ENCODE measurements around the gene TLCD4. TPM values are rescaled to one million over a fixed set of nuclear protein-coding genes. Genes with fewer than 3 reads are reported as not detected.

Gene TLCD4
- total and polyA plus RNA-seq, 2 donors (not counting 1 experiment from before 2014, with no cell fraction given) = 0.55 to 1.3 TPM

DNA sequence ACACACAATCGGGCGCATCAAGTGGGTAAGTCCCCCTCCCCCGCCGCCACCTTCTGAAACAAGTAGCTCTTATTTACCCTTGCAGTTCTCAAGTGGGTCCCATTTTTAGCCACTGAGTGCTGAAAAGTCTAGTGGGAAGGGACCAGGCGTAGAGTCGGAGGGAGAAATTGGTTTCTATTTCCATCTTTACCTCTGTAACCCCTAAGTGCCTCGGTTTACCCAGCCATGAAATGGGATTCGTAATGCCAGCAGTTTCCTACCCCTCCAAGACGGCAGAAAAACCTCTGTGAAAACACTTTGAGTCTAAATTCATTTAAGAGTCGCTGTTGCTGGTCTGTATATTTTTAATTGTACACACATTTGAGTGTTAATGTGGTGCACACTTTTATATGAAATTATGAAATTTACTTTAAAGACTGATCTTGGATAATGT is 928 bp downstream of the TLCD4 start:
- H3K9me3 Mint-ChIP-seq (ENCODE audit: insufficient read depth) = no peaks in the 10 kb centered on the region
- Histone ChIP-seq H3K9me3 (ENCODE audit: control extremely low read depth in 1 of 3, control insufficient read depth in 2 of 3, insufficient read depth in 1 of 3, low read length in 2 of 3) (peaks cover 0 to 3% (median 0%) of the 10 kb centered on the region in 3 donors), H3K36me3 (replicated peaks in 1 of 2; ENCODE audit: control extremely low read depth in 1 of 2, control insufficient read depth in 1 of 2, extremely low read depth in 1 of 2, insufficient read depth in 2 of 2, low read length in 1 of 2) (no peaks in the 10 kb centered on the region), H2AFZ (ENCODE audit: insufficient read depth, low read depth, low read length, poor library complexity, severe bottlenecking) (peak overlapping the region; percentile 92), H3K4me3 (ENCODE audit: control extremely low read depth in 1 of 5, extremely low read depth in 1 of 5, insufficient read depth in 1 of 5, low read depth in 2 of 5, low read length in 4 of 5) (peak overlapping the region; percentile 2 to 88 (median 74)), H3K27me3 (replicated peaks in 1 of 4; ENCODE audit: control extremely low read depth in 1 of 4, control insufficient read depth in 3 of 4, insufficient read depth in 4 of 4, low read length in 3 of 4) (peaks cover 0 to 29% (median 18%) of the 10 kb centered on the region in 4 experiments), H3K27ac (ENCODE audit: low read length in 2 of 2) (no peak overlapping the region), H3K9ac (ENCODE audit: low read length) (peak overlapping the region; percentile 82), H3K79me2 (ENCODE audit: control insufficient read depth, insufficient read depth, low read length) (no peaks in the 10 kb centered on the region), H3K4me2 (replicated peaks; ENCODE audit: low read depth, low read length, poor library complexity, severe bottlenecking) (peak overlapping the region; percentile 94), H3K4me1 (ENCODE audit: control insufficient read depth in 2 of 2, insufficient read depth in 2 of 2, low read length in 2 of 2) (peaks cover 5 to 10% of the 10 kb centered on the region in 2 donors), H4K20me1 (ENCODE audit: control insufficient read depth, insufficient read depth, low read length, poor library complexity, severe bottlenecking) (no peaks in the 10 kb centered on the region)
- peaks cover 11% of the 10 kb centered on the region for H3K4me1 Mint-ChIP-seq
- ChIA-PET CTCF (interaction anchor here (0.7 to 4.4 kb wide), 6 partner anchors 10 to 115 kb away, joined by 3 to 36 read pairs (median 3); partner anchors contain the start of gene RWDD3), POLR2A (interaction anchor here (0.6 to 1.7 kb wide), 2 partner anchors 105 to 116 kb away, joined by 6 to 12 read pairs; partner anchors contain the start of gene RWDD3)
- ATAC-seq (ENCODE audit: low read depth) = no peak
- WGBS (ENCODE audit: insufficient coverage) = 0% methylated on average over 4 of the region's 10 CpGs
- H3K27me3 Mint-ChIP-seq = peaks cover 46% of the 10 kb centered on the region
- H3K4me3 Mint-ChIP-seq = peak overlapping the region; percentile 90
- peak overlapping the region; percentile 84 for H3K27ac Mint-ChIP-seq
- no peak for DNase-seq
- intact Hi-C loops (cut with micrococcal nuclease) = no loop called here
- TF ChIP-seq EZH2 (IDR thresholded peaks at IDR 0.05; ENCODE audit: borderline replicate concordance, insufficient read depth, low read depth, low read length, poor library complexity, severe bottlenecking) (no peak), CTCF (IDR thresholded peaks at IDR 0.05) (no peak)

DNA sequence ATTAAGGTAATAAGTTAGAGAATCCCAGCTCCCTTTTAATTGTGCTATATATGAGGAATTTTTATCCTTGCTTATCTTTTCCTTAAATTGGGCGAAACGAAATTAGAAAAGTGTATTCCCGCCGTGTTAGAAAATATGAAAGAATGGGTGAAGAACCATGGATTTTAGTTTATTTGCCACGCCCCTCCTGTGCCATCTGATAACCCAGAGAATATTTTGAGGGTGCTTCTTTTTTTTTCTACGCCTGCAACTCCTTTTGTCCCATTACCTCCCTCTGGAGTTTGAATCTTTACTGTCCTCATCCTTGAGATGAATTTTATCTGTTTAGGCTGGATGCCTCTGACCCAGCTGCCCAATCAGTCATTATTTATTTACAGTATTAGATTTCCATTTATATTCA is 1.6 kb downstream of the TLCD4 start:
- peaks cover 0 to 3% (median 0%) of the 10 kb centered on the region in 3 donors for H3K9me3 ChIP-seq (ENCODE audit: control extremely low read depth in 1 of 3, control insufficient read depth in 2 of 3, insufficient read depth in 1 of 3, low read length in 2 of 3)
- intact Hi-C loops (cut with micrococcal nuclease) = no loop called here
- peaks cover 0 to 29% (median 18%) of the 10 kb centered on the region in 4 experiments for H3K27me3 ChIP-seq (replicated peaks in 1 of 4; ENCODE audit: control extremely low read depth in 1 of 4, control insufficient read depth in 3 of 4, insufficient read depth in 4 of 4, low read length in 3 of 4)
- Mint-ChIP-seq H3K27ac (no peak overlapping the region), H3K4me3 (peak overlapping the region; percentile 90), H3K27me3 (peaks cover 51% of the 10 kb centered on the region), H3K9me3 (ENCODE audit: insufficient read depth) (no peaks in the 10 kb centered on the region), H3K4me1 (peaks cover 11% of the 10 kb centered on the region)
- TF ChIP-seq EZH2 (IDR thresholded peaks at IDR 0.05; ENCODE audit: borderline replicate concordance, insufficient read depth, low read depth, low read length, poor library complexity, severe bottlenecking) (no peak), CTCF (IDR thresholded peaks at IDR 0.05) (no peak)
- no peak overlapping the region for H3K9ac ChIP-seq (ENCODE audit: low read length)
- ChIA-PET CTCF (interaction anchor here (0.6 to 4.4 kb wide), 6 partner anchors 10 to 1459 kb away, joined by 3 to 36 read pairs (median 3); partner anchors contain the start of gene RWDD3), POLR2A (no interaction called here)
- H2AFZ ChIP-seq (ENCODE audit: insufficient read depth, low read depth, low read length, poor library complexity, severe bottlenecking) = no peak overlapping the region
- H3K4me2 ChIP-seq (replicated peaks; ENCODE audit: low read depth, low read length, poor library complexity, severe bottlenecking) = no peak overlapping the region
- no CpG with 5 or more reads among the region's 6 CpGs for whole genome bisulfite sequencing (ENCODE audit: insufficient coverage)
- DNase-seq (no peak), ATAC-seq (ENCODE audit: low read depth) (no peak)
- no peaks in the 10 kb centered on the region for H3K79me2 ChIP-seq (ENCODE audit: control insufficient read depth, insufficient read depth, low read length)
- H3K36me3 ChIP-seq (replicated peaks in 1 of 2; ENCODE audit: control extremely low read depth in 1 of 2, control insufficient read depth in 1 of 2, extremely low read depth in 1 of 2, insufficient read depth in 2 of 2, low read length in 1 of 2) = no peaks in the 10 kb centered on the region
- H3K4me1 ChIP-seq (ENCODE audit: control insufficient read depth in 2 of 2, insufficient read depth in 2 of 2, low read length in 2 of 2) = peaks cover 5 to 10% of the 10 kb centered on the region in 2 donors
- H4K20me1 ChIP-seq (ENCODE audit: control insufficient read depth, insufficient read depth, low read length, poor library complexity, severe bottlenecking) = no peaks in the 10 kb centered on the region
- no peak overlapping the region for H3K27ac ChIP-seq (ENCODE audit: low read length in 2 of 2)
- no peak overlapping the region for H3K4me3 ChIP-seq (ENCODE audit: control extremely low read depth in 1 of 5, extremely low read depth in 1 of 5, insufficient read depth in 1 of 5, low read depth in 2 of 5, low read length in 4 of 5)
